Tibial artery (tissue), 4 donors: Measurements from ENCODE around the gene MT2A.
"Not testable (repeated sequence)": the region's sequence is repeated elsewhere in the genome, so short reads cannot be mapped to it uniquely, and the experiment has no call there.

Experiments used
- DNase-seq, 2 donors: peaks; one replicate each; pipeline ENCODE4 v3.0.0-alpha.2; 2019
- H3K27ac ChIP-seq, 2 donors: fragments of 200-600 bp; sonication (generic) in 1 of 2; 1 replicate in 1 of 2; 2 replicates in 1 of 2; pipeline ENCODE4 v1.5.1; 2018 to 2019; ENCODE audit warnings: mild to moderate bottlenecking in 1 of 2
- H3K27me3 ChIP-seq, 2 donors: fragments of 200-600 bp; sonication (generic) in 1 of 2; one replicate each; pipeline versions ENCODE4 v1.5.1 to v1.6.0; 2016 to 2019
- H3K36me3 ChIP-seq, 3 donors: fragments of 200-600 bp; sonication (generic) in 2 of 3; one replicate each; pipeline ENCODE4 v1.5.1; 2016 to 2019; ENCODE audit warnings: mild to moderate bottlenecking in 2 of 3
- H3K4me1 ChIP-seq, 4 donors: fragments of 200-600 bp; sonication (generic) in 2 of 4; 1 replicate in 3 of 4; 2 replicates in 1 of 4; pipeline ENCODE4 v1.5.1; 2016 to 2019
- H3K4me3 ChIP-seq, 2 donors: fragments of 200-600 bp; sonication (generic) in 1 of 2; 1 replicate in 1 of 2; 2 replicates in 1 of 2; pipeline ENCODE4 v1.5.1; 2018 to 2019; ENCODE audit warnings: mild to moderate bottlenecking in 2 of 2
- H3K9me3 ChIP-seq, 3 donors: fragments of 200-600 bp; sonication (generic) in 1 of 3; one replicate each; pipeline ENCODE4 v1.5.1; 2016 to 2019
- intact Hi-C: fragments of 100-400 bp; cut with DNase I; formaldehyde crosslinking; loops from one replicate; pipeline ENCODE4 v1.15.0; 2023; ENCODE audit warnings: low total_unique reads
- TF ChIP-seq, protein P1 (sequence below), 2 experiments: fragments of 200-600 bp in 1 of 2; fragments of 450-650 bp in 1 of 2; IDR thresholded peaks; one replicate each; pipeline ENCODE4 v1.5.1; 2017 to 2019; ENCODE audit warnings: antibody characterized with exemption in 2 of 2, mild to moderate bottlenecking in 1 of 2, moderate library complexity in 1 of 2

Gene MT2A

DNA sequence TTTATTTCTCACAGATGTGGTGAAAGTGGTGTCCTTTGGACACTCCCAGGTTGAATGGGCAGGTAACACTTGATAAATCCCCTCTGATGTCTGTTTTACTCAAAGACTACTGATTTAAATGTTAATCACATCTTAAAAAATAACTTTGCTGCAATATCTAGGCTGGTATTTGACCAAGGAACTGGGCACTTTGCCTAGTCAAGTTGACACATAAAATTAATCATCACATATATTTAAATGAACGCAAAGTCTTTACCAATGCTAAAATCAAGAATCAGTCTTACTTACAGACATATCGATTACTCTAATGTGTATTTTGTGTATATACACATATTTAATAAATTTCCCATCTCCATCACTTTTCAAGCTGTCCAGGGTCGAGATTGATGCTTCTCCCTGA, 7.0 kb downstream of the MT2A start:
- intact Hi-C loops = no loop called here
- no peak overlapping the region for H3K4me3 ChIP-seq
- H3K9me3 ChIP-seq = no peaks in the 10 kb centered on the region
- no peak overlapping the region for H3K27ac ChIP-seq
- TF ChIP-seq, protein P1, sequence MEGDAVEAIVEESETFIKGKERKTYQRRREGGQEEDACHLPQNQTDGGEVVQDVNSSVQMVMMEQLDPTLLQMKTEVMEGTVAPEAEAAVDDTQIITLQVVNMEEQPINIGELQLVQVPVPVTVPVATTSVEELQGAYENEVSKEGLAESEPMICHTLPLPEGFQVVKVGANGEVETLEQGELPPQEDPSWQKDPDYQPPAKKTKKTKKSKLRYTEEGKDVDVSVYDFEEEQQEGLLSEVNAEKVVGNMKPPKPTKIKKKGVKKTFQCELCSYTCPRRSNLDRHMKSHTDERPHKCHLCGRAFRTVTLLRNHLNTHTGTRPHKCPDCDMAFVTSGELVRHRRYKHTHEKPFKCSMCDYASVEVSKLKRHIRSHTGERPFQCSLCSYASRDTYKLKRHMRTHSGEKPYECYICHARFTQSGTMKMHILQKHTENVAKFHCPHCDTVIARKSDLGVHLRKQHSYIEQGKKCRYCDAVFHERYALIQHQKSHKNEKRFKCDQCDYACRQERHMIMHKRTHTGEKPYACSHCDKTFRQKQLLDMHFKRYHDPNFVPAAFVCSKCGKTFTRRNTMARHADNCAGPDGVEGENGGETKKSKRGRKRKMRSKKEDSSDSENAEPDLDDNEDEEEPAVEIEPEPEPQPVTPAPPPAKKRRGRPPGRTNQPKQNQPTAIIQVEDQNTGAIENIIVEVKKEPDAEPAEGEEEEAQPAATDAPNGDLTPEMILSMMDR (IDR thresholded peaks at IDR 0.05) = no peak
- no peaks in the 10 kb centered on the region for H3K27me3 ChIP-seq
- H3K4me1 ChIP-seq = peaks cover 0 to 38% (median 27%) of the 10 kb centered on the region in 4 donors
- H3K36me3 ChIP-seq = no peaks in the 10 kb centered on the region
- DNase-seq = no peak

DNA sequence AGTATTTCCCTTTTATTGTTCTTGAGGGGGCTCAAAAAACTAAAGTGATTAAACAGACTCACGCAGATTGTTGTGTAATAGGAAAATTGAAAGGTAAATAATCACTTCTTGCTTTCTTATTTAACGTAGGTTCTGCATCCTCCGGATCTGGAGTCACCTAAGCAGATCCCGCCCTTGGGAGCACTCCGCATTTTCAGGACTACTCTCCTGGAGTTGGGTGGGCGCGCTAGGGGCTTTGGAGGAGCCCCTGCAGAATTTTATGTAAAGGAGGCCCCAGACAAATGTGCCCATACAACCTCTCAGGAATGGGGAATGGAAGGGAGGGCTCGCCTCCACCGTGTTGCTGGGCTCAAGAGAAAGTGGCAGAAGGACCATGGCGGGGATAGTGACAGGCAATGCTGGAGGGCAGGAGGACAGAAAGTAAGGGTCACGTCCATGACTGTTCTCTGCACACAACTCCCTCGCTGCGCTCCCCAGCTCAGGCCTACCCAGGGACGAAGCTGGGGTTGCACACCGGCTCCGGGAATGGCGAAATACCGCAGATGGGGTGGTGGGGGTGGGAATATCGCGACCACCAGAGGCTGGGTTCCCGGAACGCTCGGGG, 8.3 kb downstream of the MT2A start:
- intact Hi-C loops = no loop called here
- H3K36me3 ChIP-seq = no peaks in the 10 kb centered on the region
- peak overlapping the region; percentile 61 to 70 for H3K27ac ChIP-seq
- peak overlapping the region; percentile 46 to 54 for H3K4me3 ChIP-seq
- no peak for DNase-seq
- H3K4me1 ChIP-seq = peaks cover 0 to 24% (median 15%) of the 10 kb centered on the region in 4 donors
- TF ChIP-seq, protein P1 (IDR thresholded peaks at IDR 0.05) = no peak
- no peaks in the 10 kb centered on the region for H3K9me3 ChIP-seq
- H3K27me3 ChIP-seq = no peaks in the 10 kb centered on the region

DNA sequence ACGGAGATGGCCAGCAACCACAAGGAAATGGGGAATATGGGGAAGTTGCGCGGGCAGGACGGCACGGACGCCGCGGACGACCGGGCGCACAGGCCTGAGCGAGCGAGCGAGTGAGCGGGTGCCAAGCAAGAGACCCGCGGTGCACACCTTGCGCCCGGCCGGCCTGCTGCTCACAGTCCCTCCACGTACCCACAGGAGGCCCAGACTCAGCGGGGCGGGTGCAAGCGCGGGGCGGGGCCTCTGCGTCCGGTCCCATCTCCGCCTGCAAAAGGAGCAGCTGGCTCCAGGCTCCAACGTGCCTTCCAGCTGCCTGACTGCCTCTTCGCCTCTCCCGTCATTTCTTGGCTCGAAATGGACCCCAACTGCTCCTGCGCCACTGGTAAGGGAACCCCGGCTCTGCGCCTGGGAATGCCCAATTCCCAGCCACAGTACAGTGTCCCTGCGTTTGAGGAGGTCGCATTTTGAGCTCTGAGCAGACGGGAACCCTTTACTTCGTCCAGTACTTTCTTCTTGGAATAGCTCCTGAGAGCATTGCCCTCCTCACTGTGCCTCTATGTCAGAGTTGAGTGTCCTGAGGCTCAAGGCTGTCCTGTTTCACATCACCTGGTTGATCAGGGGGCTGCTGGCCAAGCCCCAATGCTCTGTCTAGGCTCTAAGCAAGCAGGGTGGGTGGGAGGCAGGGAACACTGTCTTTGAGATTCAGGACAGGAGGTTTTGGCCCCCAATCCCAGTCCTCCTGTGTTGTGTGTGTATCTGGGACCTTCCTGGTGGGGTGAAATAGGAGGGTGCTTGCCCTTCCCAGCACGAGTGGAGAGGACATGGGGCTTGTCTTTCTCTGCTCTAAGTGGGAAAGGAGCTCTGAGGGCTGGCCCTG, 9.1 kb downstream of the MT2A start:
- DNase-seq = peak; percentile 79 to 94
- intact Hi-C loops = no loop called here
- Histone ChIP-seq H3K36me3 (no peaks in the 10 kb centered on the region), H3K27ac (peak overlapping the region; percentile 61 to 70), H3K27me3 (no peaks in the 10 kb centered on the region), H3K4me1 (peaks cover 0 to 17% (median 11%) of the 10 kb centered on the region in 4 donors), H3K4me3 (peak overlapping the region; percentile 46 to 54), H3K9me3 (no peaks in the 10 kb centered on the region)
- TF ChIP-seq, protein P1 (IDR thresholded peaks at IDR 0.05) = peak in 1 of 2 experiments; percentile 33

DNA sequence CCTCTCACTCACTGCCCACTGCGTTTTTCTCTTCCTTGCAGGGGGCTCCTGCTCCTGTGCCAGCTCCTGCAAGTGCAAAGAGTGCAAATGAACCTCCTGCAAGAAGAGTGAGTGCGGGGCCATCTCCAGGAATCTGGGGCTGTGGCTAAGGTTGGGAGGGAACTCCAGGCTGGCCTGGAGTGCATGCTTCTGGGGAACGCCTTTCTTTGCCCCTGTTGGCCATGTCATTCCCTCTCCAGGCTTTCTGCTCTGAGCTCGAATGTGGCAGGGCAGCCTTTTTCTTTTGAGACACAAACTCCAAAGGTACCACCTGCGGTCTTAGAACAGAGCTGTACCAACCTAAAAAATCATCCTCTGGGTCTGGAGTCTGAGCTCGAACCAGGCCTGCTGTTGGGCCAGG, 9.8 kb downstream of the MT2A start:
- Histone ChIP-seq H3K4me1 (peaks cover 0 to 17% (median 11%) of the 10 kb centered on the region in 4 donors), H3K4me3 (no peak overlapping the region), H3K36me3 (no peaks in the 10 kb centered on the region), H3K9me3 (no peaks in the 10 kb centered on the region), H3K27me3 (no peaks in the 10 kb centered on the region), H3K27ac (peak overlapping the region; percentile 61 to 70)
- TF ChIP-seq, protein P1 (IDR thresholded peaks at IDR 0.05) = no peak
- DNase-seq = no peak
- intact Hi-C loops = no loop called here

DNA sequence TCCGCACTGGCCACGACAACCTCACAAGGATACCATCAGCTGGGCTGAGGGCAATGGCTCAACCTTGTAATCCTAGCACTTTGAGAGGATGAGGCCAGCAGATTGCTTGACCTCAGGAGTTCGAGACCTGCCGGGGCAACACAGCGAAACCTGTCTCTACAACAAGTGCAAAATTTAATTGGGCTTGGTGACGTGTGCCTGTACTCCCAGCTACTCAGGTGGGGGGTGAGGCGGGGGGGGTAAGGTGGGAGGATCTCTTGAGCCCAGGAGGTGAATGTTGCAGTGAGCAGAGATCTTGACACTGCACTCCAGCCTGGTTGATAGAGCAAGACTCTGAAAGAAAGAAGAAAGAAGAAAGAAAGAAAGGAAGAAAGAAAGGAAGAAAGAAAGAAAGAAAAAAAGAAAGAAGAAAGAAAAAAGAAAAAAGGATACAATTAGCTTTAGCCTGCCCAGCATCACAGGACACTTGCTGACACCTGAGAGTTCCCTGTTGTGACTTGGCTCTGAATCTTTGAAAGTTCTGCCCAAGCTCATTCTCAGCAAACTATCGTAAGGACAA, 12.0 kb downstream of the MT2A start:
- H3K27ac ChIP-seq = no peak overlapping the region
- intact Hi-C loops = no loop called here
- peaks cover 0 to 22% (median 15%) of the 10 kb centered on the region in 4 donors for H3K4me1 ChIP-seq
- no peaks in the 10 kb centered on the region for H3K27me3 ChIP-seq
- no peak for DNase-seq
- no peaks in the 10 kb centered on the region for H3K36me3 ChIP-seq
- no peak overlapping the region for H3K4me3 ChIP-seq
- TF ChIP-seq, protein P1 (IDR thresholded peaks at IDR 0.05) = no peak
- H3K9me3 ChIP-seq = no peaks in the 10 kb centered on the region

DNA sequence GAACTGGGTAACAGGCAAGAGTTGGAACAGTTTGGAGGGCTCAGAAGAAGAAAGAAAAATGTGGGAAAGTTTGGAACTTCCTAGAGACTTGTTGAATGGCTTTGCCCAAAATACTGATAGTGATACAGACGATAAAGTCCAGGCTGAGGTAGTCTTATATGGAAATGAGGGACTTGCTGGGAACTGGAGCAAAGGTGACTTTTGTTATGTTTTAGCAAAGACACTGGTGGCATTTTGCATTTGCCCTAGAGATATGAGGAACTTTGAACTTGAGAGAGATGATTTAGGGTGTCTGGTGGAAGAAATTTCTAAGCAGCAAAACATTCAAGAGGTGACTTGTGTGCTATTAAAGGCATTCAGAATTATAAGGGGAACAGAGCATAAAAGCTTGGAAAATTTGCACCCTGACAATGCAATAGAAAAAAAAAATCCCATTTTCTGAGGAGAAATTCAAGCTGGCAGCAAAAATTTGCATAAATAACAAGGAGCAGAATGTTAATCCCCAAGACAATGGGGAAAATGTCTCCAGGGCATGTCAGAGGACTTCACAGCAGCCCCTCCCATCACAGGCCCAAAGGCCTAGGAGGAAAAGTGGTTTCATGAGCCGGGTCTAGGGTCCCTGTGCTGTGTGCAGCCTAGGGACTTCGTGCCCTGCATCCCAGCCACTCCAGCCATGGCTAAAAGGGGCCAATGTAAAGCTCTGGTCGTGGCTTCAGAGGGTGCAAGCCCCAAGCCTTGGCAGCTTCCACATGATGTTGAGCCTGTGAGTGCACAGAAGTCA, 13.5 kb downstream of the MT2A start:
- H3K36me3 ChIP-seq, H3K4me3 ChIP-seq, H3K27ac ChIP-seq, H3K27me3 ChIP-seq, DNase-seq, intact Hi-C loops, H3K9me3 ChIP-seq: not testable (repeated sequence)
- H3K4me1 ChIP-seq = peaks cover 0 to 20% (median 13%) of the 10 kb centered on the region in 4 donors

DNA sequence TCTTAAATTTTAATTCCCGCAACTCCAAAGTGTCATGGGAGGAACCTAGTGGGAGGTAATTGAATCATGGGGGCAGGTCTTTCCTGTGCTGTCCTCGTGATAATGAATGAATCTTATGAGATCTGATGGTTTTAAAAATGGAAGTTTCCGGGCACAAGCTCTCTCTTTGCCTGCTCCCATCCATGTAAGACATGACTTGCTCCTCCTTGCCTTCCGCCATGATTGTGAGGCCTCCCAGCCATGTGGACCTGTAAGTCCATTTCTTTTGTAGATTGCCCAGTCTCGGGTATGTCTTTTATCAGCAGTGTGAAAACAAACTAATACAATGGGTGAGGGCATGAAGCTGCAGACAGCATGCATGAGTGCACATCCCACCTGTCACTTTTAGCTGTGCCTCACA, 14.8 kb downstream of the MT2A start:
- H3K4me1 ChIP-seq = peaks cover 0 to 16% (median 5%) of the 10 kb centered on the region in 4 donors
- DNase-seq, H3K36me3 ChIP-seq, H3K4me3 ChIP-seq, intact Hi-C loops, H3K27ac ChIP-seq, H3K9me3 ChIP-seq, H3K27me3 ChIP-seq: not testable (repeated sequence)
